Kidney (tissue), 14 donors: ENCODE measurements around the gene MSRB3. TPM values are rescaled to one million over a fixed set of nuclear protein-coding genes. Genes with fewer than 3 reads are reported as not detected.
"Not testable (repeated sequence)": the region's sequence is repeated elsewhere in the genome, so short reads cannot be mapped to it uniquely, and the experiment has no call there.

Experiments used
- DNase-seq, 5 donors: peaks; one replicate each; pipeline ENCODE4 v3.0.0-alpha.2; 2013 to 2020
- FAIRE-seq: peaks from 2 replicates; lab custom pipeline; 2012; peaks lifted over from hg19 to GRCh38; lab: Jason Lieb, UNC
- H3K27ac ChIP-seq, 2 donors: one replicate each; pipeline ENCODE4 v1.7.0; 2013; ENCODE audit warnings: low read depth in 2 of 2, low read length in 2 of 2, inconsistent platforms in 1 of 2
- H3K27me3 ChIP-seq: one replicate; pipeline ENCODE4 v1.7.1; 2013; ENCODE audit warnings: low read length, inconsistent platforms; ENCODE audit not compliant: control insufficient read depth, insufficient read depth
- H3K36me3 ChIP-seq, 3 donors: one replicate each; pipeline versions ENCODE4 v1.7.0 to v1.7.1; 2013; ENCODE audit warnings: low read length in 3 of 3, control low read depth in 1 of 3, inconsistent platforms in 1 of 3; ENCODE audit not compliant: insufficient read depth in 3 of 3, control insufficient read depth in 2 of 3
- H3K4me1 ChIP-seq, 3 donors: one replicate each; pipeline versions ENCODE4 v1.7.0 to v1.7.1; 2013; ENCODE audit warnings: low read length in 3 of 3, inconsistent platforms in 1 of 3, low read depth in 1 of 3; ENCODE audit not compliant: control insufficient read depth in 2 of 3, insufficient read depth in 2 of 3
- H3K4me3 ChIP-seq, 3 donors: one replicate each; pipeline versions ENCODE4 v1.7.0 to v1.8.1; 2013; ENCODE audit warnings: low read length in 3 of 3, control low read depth in 1 of 3, inconsistent platforms in 1 of 3
- H3K9ac ChIP-seq, 3 donors: one replicate each; pipeline versions ENCODE4 v1.7.0 to v1.7.1; 2013; ENCODE audit warnings: low read length in 3 of 3, control low read depth in 1 of 3, inconsistent platforms in 1 of 3
- H3K9me3 ChIP-seq, 3 donors: one replicate each; pipeline versions ENCODE4 v1.7.0 to v1.7.1; 2013; ENCODE audit warnings: low read length in 3 of 3, control low read depth in 1 of 3, inconsistent platforms in 1 of 3; ENCODE audit not compliant: control insufficient read depth in 2 of 3, insufficient read depth in 1 of 3
- CTCF ChIP-seq: IDR thresholded peaks from 3 replicates; pipeline ENCODE4 v1.5.1; 2012; ENCODE audit warnings: mild to moderate bottlenecking, moderate library complexity, borderline replicate concordance; ENCODE audit not compliant: insufficient read depth; ENCODE audit errors: extremely low read depth
- intact Hi-C: fragments of 100-400 bp; cut with DNase I; formaldehyde crosslinking; loops from one replicate; pipeline ENCODE4 v1.11.1; 2022
- polyA plus RNA-seq: library from polyadenylated mRNA; stranded (reverse); fragments of 350-450 nt; fragmentation: Illumina TruSeq; extraction: RNeasy Lipid Tissue Mini Kit (QIAGEN cat#74804); gene quantifications from one replicate; pipeline ENCODE4 v1.2.3, GENCODE V29; 2014; ENCODE audit warnings: low read depth, low replicate concordance; ENCODE audit not compliant: insufficient read depth
- total RNA-seq: library from RNA; stranded (reverse); fragmentation: NEBNext Ultra II Directional; extraction: Animal tissue kit (Norgen Biotek cat#: 25700); gene quantifications from one replicate; pipeline ENCODE4 v1.2.1, GENCODE V29; 2021
- donor health status: control.
- donor health status: control.
- donor health status: control.
- donor health status: control.
- donor health status: control.
- donor health status: DM: yes; HTN: yes; CAD: no.
- donor health status: Normal renal cell carcinoma (clear cell type).

The MSRB3 gene
- total and polyA plus RNA-seq, 2 donors from 2014 or later = 10.3 to 35.9 TPM

- Histone ChIP-seq H3K4me1 (peaks cover 0 to 7% (median 0%) of the 10 kb centered on the region in 3 donors), H3K4me3 (peak overlapping the region; percentile 31 to 68 (median 40)), H3K36me3 (no peaks in the 10 kb centered on the region), H3K27ac (no peak overlapping the region), H3K9ac (peak overlapping the region in 2 of 3 donors; percentile 18 to 37), H3K9me3 (no peaks in the 10 kb centered on the region), H3K27me3 (no peaks in the 10 kb centered on the region)
- FAIRE-seq (no peak), DNase-seq (no peak)
- intact Hi-C loops = no loop called here
- TF ChIP-seq CTCF = no peak
These were observed 1.1 kb downstream of the MSRB3 start for GRCh38 chr12:65279369-65280112.

GRCh38 chr12:65280306-65280705 is 1.8 kb downstream of the MSRB3 start:
- DNase-seq (no peak), FAIRE-seq (no peak)
- H3K27me3 ChIP-seq = no peaks in the 10 kb centered on the region
- no peaks in the 10 kb centered on the region for H3K36me3 ChIP-seq
- H3K4me1 ChIP-seq = peaks cover 0 to 7% (median 0%) of the 10 kb centered on the region in 3 donors
- H3K27ac ChIP-seq = no peak overlapping the region
- intact Hi-C loops = no loop called here
- H3K9me3 ChIP-seq = no peaks in the 10 kb centered on the region
- H3K4me3 ChIP-seq = no peak overlapping the region
- H3K9ac ChIP-seq = no peak overlapping the region
- no peak for TF ChIP-seq CTCF

GRCh38 chr12:65282840-65283239 is 4.4 kb downstream of the MSRB3 start:
- DNase-seq = no peak
- Histone ChIP-seq H3K9me3 (no peaks in the 10 kb centered on the region), H3K4me3 (no peak overlapping the region), H3K4me1 (peaks cover 0 to 7% (median 0%) of the 10 kb centered on the region in 3 donors), H3K36me3 (no peaks in the 10 kb centered on the region), H3K27me3 (no peaks in the 10 kb centered on the region), H3K27ac (no peak overlapping the region), H3K9ac (no peak overlapping the region)
- intact Hi-C loops = no loop called here
- FAIRE-seq = no peak
- TF ChIP-seq CTCF = no peak

- not testable (repeated sequence) for FAIRE-seq
These were observed 7.0 kb downstream of the MSRB3 start for GRCh38 chr12:65285532-65285931.

More at GRCh38 chr12:65285532-65285931, 7.0 kb downstream of the MSRB3 start:
- H3K27ac ChIP-seq, DNase-seq, H3K4me3 ChIP-seq, intact Hi-C loops, H3K27me3 ChIP-seq, H3K9me3 ChIP-seq, H3K9ac ChIP-seq, H3K36me3 ChIP-seq, H3K4me1 ChIP-seq: not testable (repeated sequence)
